ENCODE data around the gene ZNF641.
"Not testable (repeated sequence)": the region's sequence is repeated elsewhere in the genome, so short reads cannot be mapped to it uniquely, and the experiment has no call there.

The ZNF641 gene

DNA sequence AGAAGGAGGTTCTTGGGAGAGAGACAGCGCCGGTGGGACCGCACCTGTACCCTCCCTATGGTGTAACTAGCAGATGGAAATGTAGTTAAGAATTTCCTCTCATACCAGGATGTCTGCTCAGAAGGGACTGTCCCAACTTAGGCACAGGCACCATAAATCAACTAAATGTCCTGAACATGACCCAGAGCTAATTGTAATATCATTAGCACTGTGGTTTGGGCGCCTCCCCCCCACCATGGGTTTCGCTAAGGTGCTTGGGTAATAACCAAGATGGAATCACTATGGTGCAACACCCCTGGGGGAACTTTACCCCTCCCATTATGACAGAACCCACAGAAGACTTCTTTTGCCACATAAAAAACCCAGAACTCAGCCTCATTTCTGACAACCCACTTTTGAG is 15.9 kb downstream of the ZNF641 start:
- DNase-seq (ENCODE audit: low spot score): no peak

DNA sequence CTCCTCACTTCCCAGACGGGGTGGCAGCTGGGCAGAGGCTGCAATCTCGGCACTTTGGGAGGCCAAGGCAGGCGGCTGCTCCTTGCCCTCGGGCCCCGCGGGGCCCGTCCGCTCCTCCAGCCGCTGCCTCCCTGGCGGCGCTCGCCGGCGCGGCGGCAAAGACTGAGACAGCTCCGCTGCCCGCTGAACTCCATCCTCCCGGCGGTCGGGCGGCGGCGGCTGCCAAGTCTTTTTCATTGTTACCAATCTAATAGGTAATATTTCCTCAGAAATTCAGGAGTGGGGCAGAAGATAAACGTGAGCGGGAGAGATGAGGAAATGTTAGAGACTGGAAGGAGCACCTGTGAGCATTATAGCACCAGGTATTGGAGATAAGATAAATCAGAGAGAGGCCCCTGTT is 17.0 kb downstream of the ZNF641 start:
- not testable (repeated sequence) for DNase-seq (ENCODE audit: low spot score)

DNA sequence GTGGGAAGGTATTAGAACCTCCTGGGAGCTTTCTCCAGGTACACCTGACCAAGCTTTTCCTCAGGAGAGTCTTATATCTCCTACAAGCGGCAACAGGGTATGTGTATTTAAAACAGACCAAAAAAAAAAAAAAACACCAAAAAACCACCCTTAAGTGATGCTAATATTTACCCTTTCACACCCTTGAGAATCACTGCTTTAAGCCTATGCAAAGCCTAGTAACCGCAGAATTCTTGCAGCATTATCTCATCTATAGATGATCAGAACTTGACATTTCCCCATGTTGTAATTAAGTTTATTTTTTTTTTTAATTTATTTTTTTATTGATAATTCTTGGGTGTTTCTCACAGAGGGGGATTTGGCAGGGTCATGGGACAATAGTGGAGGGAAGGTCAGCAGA is 19.3 kb downstream of the ZNF641 start:
- DNase-seq (ENCODE audit: low spot score): no peak

DNA sequence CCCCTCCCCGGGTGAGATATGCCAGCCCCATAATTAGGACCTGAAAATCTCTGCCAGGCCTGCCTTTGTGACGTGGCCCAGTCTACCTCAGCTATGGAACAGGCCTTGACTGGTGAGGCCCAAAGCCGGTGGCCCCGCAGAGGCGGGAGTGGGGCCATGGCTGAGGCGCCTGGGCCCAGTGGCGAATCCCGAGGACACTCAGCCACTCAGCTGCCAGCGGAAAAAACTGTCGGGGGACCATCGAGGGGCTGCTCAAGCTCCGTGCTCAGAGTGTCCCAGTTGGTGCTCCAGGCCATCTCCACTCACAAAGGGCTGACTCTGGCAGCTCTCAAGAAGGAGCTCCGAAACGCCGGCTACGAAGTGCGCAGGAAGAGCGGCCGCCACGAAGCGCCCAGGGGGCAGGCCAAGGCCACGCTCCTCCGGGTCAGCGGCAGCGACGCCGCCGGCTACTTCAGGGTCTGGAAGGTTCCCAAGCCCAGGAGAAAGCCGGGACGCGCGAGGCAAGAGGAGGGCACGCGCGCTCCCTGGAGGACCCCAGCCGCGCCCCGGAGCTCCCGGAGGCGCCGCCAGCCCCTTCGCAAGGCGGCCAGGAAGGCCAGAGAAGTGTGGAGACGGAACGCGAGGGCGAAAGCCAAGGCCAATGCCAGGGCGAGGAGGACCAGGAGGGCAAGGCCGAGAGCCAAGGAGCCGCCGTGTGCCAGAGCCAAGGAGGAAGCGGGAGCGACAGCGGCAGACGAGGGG is 21.4 kb downstream of the ZNF641 start:
- no peak for DNase-seq (ENCODE audit: low spot score)

DNA sequence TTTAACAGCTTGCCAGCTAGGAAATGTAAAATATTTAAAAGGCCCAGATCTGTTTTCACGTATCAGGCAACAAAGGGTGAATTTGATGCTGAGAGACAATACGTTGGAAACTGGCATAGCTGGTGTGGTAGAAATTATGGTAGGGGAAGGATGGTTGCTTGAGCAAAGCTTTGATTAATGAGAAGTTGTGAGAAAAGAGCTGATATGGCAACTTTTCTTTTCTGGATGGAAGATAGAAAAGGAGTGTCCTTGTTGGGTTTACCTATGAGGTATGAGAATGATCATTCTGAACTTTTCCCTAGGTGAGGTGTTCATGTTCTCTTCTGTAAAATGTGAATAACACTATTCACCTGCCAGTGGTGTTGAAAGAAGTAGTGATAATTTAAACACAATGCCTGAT is 34.2 kb downstream of the ZNF641 start:
- no peak for DNase-seq (ENCODE audit: low spot score)

DNA sequence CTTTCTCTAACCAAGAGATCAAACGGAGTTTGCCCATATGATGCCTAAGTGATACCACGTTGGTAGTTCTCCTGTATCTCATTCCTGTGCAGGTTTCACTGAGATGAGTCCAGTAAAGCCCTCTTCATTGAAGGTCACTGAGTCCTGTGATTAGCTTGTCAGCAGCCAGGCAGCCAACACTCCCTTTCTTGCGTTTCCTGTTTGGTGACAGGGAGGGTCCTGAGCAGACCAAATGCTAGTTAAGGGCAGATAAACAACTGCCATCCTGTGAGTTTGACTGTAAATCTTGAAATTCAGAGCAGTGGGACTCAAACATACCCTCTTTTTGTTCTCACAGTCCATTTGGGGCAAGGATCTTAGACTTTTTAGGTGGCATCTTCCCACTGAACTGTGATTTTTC is 39.4 kb downstream of the ZNF641 start:
- no peak for DNase-seq (ENCODE audit: low spot score)

DNA sequence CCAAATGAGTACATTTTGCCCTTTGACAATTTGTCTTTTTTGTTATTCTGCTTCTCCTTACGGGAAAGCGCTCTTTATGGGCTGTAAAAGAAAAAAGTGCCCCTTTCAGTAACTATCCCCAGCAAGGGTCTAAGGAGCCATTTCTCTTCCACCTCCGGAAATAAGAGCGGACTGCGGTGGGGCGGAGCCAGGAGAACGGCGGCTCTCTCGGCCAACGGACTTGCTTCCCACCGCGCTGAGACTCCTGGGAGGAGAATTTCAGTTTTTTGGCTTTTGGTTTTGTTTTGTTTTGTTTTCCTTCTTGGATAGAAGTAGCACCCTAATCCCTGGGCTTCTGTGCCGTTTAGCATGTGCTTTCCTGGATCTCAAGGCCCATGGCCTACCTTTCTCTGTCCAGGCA is 43.5 kb downstream of the ZNF641 start:
- no peak for DNase-seq (ENCODE audit: low spot score)

DNA sequence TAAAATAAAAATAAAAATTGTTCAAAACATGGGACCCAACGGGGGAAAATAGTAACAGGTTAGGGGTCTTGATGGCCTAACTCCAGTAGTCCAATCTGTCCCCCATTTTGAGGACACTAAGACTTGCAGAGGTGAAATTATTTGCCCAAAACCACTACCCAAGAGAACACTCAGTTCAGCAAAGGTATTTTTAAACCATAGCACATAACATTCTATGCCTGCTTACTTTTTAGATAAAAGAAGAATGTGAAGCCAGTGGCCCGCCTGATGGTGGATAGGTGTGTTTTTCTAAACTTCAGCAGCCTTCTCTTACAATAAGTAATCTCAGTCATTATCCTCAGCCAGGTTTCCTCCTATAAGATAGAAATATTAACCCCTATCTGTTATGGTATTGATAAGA is 45.5 kb downstream of the ZNF641 start:
- no peak for DNase-seq (ENCODE audit: low spot score)

DNA sequence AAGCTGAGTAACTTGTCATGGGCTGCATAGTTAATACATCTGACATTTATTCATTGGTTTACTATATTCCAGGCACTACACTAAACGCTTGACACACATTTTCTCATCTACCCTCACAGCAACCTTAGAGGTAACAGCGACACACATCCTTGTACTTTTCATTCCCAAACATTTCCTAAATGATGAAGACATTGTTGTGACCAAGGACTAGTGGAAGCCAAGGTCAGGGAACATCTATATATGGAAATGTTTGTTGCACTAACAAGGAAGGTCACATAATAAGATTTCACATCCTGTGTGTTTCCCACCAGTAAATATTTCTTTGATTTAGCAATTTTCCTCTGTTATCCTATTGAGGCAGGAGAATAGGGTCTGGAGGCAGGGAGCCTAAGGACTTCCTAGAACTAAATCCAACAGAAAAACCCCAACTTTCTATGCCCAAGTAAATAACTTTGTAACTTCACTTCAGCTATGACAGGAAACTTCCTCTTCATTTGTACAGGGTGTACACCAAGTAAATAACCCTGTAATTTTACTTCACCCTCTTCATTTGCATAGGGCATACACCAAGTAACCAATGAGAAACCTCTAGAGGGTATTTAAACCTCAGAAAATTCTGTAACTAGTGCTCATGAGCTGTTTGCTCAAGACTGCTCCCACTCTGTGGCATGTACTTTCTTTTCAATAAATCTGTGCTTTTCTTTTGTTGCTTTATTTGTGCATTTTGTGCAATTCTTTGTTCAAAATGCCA is 48.4 kb downstream of the ZNF641 start:
- DNase-seq (ENCODE audit: low spot score): no peak

DNA sequence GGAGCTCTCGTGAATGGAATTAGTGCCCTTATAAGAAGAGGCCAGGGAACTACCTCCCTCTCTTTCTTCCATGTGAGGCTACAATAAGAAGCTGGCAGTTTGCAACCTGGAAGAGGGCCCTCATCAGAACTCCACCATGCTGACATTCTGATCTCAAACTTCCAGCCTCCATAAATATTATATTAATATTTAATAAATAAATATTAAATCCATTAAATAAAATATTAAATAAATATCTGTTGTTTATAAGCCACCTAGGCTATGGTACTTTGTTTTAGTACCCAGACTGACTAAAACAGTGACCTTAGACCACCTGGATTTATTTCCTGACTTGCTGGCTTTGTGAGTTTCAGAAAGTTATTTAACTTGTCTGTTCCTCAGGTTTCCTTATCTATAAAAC is 49.9 kb downstream of the ZNF641 start:
- no peak for DNase-seq (ENCODE audit: low spot score)

DNA sequence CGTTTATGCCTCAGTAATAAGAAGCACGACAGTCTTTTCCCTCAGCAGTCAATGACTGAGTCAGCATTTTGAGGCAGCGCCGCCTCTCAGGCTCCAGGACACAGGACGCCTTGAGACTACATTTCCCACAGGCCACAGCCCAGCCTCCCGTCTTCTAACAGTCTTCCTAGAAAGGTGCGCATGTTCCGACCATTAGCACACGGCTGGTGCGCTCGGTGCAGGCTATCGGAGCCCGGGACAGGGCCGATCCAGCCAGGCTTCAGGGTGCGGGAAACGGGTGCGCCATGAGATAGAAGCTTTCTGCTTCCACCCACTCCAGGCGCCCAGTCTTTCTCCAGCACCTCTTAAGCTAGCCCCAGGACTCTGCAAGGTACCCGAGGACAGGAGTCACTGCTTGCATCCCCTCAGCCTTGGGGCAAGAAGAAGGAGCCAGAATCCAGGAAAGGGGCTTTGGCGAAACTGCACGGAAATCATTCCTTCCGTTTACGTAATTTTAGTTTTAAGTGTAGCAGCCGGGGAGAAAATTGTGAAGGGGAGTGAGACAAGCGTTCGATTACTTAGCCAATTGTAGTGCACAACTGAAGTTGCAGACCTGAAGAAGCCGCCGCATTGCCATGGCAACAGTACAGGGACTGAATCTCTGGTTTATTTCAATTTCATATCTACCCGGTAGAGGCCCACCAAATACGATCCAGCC is 54.0 kb downstream of the ZNF641 start:
- no peak for DNase-seq (ENCODE audit: low spot score)

DNA sequence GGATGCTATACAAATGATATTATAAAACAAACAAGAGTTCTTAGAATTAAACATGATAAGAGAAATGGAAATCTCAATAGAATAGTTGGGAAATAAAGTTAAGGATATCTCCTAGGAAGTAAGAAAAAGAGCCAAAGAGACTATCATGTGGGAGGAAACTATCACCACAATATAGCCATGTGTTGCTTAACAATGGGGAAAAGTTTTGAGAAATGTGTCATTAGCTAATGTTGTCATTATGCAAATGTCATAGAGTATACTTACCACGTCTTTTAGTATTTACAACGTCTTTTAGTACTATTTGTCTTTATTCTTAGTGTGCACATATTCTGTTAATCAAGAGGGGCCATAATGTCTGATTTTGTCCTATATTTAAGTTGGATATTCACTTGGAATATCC is 58.7 kb downstream of the ZNF641 start:
- DNase-seq (ENCODE audit: low spot score): no peak

DNA sequence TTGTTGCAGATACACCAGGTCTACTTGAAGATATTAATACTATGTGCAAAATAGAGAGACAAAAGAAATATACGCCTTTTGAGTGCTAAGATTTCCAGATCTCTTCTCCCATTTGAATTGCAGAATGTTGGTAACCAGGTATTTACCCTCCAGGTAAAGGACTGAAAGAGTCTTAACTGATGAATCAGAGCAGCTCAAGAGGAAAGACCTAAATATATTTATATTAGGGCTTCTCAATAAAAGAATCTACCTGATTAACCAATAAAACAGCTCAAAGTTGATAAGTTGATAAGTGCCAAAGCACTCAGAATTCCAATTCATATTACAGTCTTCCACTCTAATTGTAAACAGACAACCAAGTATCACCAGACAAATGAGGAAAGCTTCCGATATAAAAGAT is 59.2 kb downstream of the ZNF641 start:
- no peak for DNase-seq (ENCODE audit: low spot score)

DNA sequence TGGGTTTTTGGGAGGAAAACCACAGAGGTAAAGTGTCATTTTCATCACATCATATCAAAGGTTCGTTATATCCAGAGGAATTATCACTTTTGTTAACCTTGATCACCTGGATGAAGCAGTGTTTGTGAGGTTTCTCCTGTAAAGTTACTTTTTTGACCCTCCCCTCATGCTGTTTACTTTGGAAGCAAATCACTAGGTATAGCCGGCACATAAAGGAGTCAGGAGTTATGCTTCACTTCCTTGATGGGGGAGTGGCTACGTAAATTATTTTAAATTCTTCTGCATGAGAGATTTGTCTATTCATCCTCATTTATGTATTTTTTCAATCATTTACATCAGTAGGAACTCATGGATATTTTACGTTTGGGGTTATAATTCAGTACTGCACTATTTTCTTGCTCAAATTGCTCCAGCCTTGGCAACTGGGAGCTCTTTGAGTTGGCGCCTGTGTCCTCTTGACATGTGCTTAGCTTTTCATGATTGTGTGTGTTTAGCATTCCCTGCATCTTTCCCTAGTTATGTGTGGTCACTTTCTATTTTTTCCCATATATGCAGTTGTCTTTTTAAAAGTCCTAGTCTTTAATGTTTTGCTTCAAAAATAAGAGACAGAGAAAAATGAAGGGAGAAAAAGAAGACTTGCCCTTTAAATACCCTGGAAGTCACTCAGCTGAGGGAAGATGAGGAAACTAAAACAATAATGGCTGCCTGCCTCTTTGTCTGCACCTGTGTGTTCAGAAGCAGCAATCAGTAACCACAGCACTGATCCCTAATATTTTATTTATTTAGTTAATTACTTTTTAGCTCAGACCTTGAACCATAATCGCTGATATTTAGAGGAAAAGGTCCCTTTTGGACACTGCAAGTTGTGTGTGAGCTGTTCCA is 62.1 kb downstream of the ZNF641 start:
- DNase-seq (ENCODE audit: low spot score): no peak
